K562 (cell line): Measurements from ENCODE around the gene CABLES1. TPM values are rescaled to one million over a fixed set of nuclear protein-coding genes. Genes with fewer than 3 reads are reported as not detected.

Experiments used
- ATAC-seq: fragments of 200-7000 bp; cut with Tn5 transposase; 3 replicates; pipeline ENCODE4 v1.9.1; 2020; ENCODE audit warnings: moderate library complexity
- BruUV-seq: library from RNA; stranded (reverse); fragments of 400-500 nt; replicated peaks from 2 replicates; lab custom pipeline; 2021; lab: Mats Ljungman, UMichigan
- CTCF ChIA-PET: fragments of 300-600 bp; formaldehyde crosslinking; extraction: SDS; loops from one replicate; lab custom pipeline; 2021; ENCODE audit warnings: low intra/inter-chr PET ratio; lab: Yijun Ruan, JAX
- POLR2A ChIA-PET: fragments of 300-600, 350-650 bp; sonication (Branson Sonifier 250); formaldehyde crosslinking; extraction: SDS; loops from one replicate; lab custom pipeline; 2021; ENCODE audit warnings: antibody characterized with exemption, inconsistent platforms; lab: Yijun Ruan, JAX
- DNase-seq, 4 experiments: peaks; one replicate each; pipeline versions ENCODE4 v3.0.0 to v3.0.0-alpha.2; 2011 to 2018; ENCODE audit warnings: low spot score in 3 of 4, mixed read lengths in 3 of 4; ENCODE audit errors: extremely low read depth in 1 of 4
- FAIRE-seq: peaks from 2 replicates; lab custom pipeline; 2011; peaks lifted over from hg19 to GRCh38; lab: Jason Lieb, UNC
- H2AFZ ChIP-seq: 2 replicates; pipeline ENCODE4 v1.6.0; 2011; ENCODE audit warnings: low read depth, low read length, control low read depth, inconsistent platforms
- H3K27ac ChIP-seq: fragments of 200-600 bp; 3 replicates; pipeline ENCODE4 v1.8.0; 2011; ENCODE audit warnings: low read depth, mild to moderate bottlenecking, control low read depth, inconsistent platforms, low read length, moderate library complexity, mixed read lengths; ENCODE audit errors: extremely low read depth
- H3K27me3 ChIP-seq, 2 experiments: fragments of 300-600 bp in 1 of 2; 2 replicates in 1 of 2; 3 replicates in 1 of 2; pipeline versions ENCODE4 v1.6.0 to v1.8.0; 2011; ENCODE audit warnings: inconsistent platforms in 2 of 2, low read length in 2 of 2, mild to moderate bottlenecking in 1 of 2, mixed read lengths in 1 of 2, moderate library complexity in 1 of 2; ENCODE audit not compliant: control insufficient read depth in 2 of 2, insufficient read depth in 2 of 2
- H3K36me3 ChIP-seq: fragments of 300-600 bp; 3 replicates; pipeline ENCODE4 v1.8.0; 2011; ENCODE audit warnings: mild to moderate bottlenecking, low read length, inconsistent platforms; ENCODE audit not compliant: control insufficient read depth, insufficient read depth
- H3K4me1 ChIP-seq, 2 experiments: fragments of 200-600 bp in 1 of 2; replicated peaks in 1 of 2; 2 replicates in 1 of 2; 3 replicates in 1 of 2; pipeline versions ENCODE4 v1.5.1 to v1.8.0; 2011; ENCODE audit warnings: inconsistent platforms in 2 of 2, low read length in 2 of 2, mild to moderate bottlenecking in 1 of 2, mixed read lengths in 1 of 2, moderate library complexity in 1 of 2; ENCODE audit not compliant: control insufficient read depth in 2 of 2, insufficient read depth in 2 of 2
- H3K4me2 ChIP-seq: 2 replicates; pipeline ENCODE4 v1.6.1; 2011; ENCODE audit warnings: low read length, control low read depth, inconsistent platforms, mixed read lengths; ENCODE audit not compliant: insufficient read depth
- H3K4me3 ChIP-seq: fragments of 200-600 bp; sonication (generic), shearing (Covaris generic); 2 replicates; pipeline ENCODE4 v1.5.1; 2016; ENCODE audit warnings: control low read depth, inconsistent platforms
- H3K79me2 ChIP-seq: fragments of 200-600 bp; 3 replicates; pipeline ENCODE4 v1.8.0; 2011; ENCODE audit warnings: low read length, inconsistent platforms; ENCODE audit not compliant: control insufficient read depth, insufficient read depth
- H3K9ac ChIP-seq, 2 experiments: 2 replicates each; pipeline versions ENCODE4 v1.6.0 to v1.6.1; 2011; ENCODE audit warnings: low read depth in 2 of 2, low read length in 2 of 2, control low read depth in 1 of 2, inconsistent platforms in 1 of 2, mild to moderate bottlenecking in 1 of 2, mixed read lengths in 1 of 2; ENCODE audit not compliant: insufficient read depth in 1 of 2
- H3K9me1 ChIP-seq: one replicate; pipeline ENCODE4 v1.6.0; 2011; ENCODE audit warnings: inconsistent platforms, mild to moderate bottlenecking, low read length, moderate library complexity; ENCODE audit not compliant: control insufficient read depth, insufficient read depth
- H3K9me3 ChIP-seq: replicated peaks from 2 replicates; pipeline ENCODE4 v1.5.1; 2011; ENCODE audit warnings: low read depth, low read length, inconsistent platforms; ENCODE audit not compliant: control insufficient read depth, insufficient read depth
- H4K20me1 ChIP-seq: replicated peaks from 2 replicates; pipeline ENCODE4 v1.6.1; 2011; ENCODE audit warnings: low read length, inconsistent platforms, mixed read lengths; ENCODE audit not compliant: control insufficient read depth, insufficient read depth
- CEBPB ChIP-seq: fragments of 450-650 bp; IDR thresholded peaks from 2 replicates; pipeline ENCODE4 v1.6.1; 2016; ENCODE audit warnings: missing genetic modification characterization, missing compliant biosample characterization
- TCF3 ChIP-seq: sonication (generic); formaldehyde crosslinking; IDR thresholded peaks from 2 replicates; pipeline ENCODE4 v1.4.0; 2020; ENCODE audit warnings: mild to moderate bottlenecking, missing genetic modification reagents
- WGBS: fragments of 100-300 bp; shearing (Covaris generic); methylation state at CpG from one replicate; pipeline ENCODE4 v1.1.6; 2016; ENCODE audit warnings: low coverage, mixed read lengths; ENCODE audit not compliant: insufficient coverage; ENCODE audit errors: missing lambda C conversion rate; 5-methylcytosine and 5-hydroxymethylcytosine counted together
- in situ Hi-C: fragments of 300-500 bp; cut with MboI; formaldehyde crosslinking; loops from 4 replicates; pipeline ENCODE4 v1.15.0; 2018; ENCODE audit warnings: inconsistent platforms, mixed read lengths
- intact Hi-C: fragments of 100-400 bp; cut with micrococcal nuclease; formaldehyde crosslinking; loops from 2 replicates; pipeline ENCODE4 v1.14.2; 2022
- polyA plus RNA-seq, 8 experiments: library from polyadenylated mRNA; depleted of rRNA in 4 of 8; stranded (reverse) in 5 of 8; unstranded in 3 of 8; fragments of >200 nt; fragmentation: Nextera tagmentation in 2 of 8; fragmentation: Illumina TruSeq in 1 of 8; extraction: Ambion mirVana in 2 of 8; extraction: Trizol in 1 of 8; gene quantifications; 2 replicates each; pipeline versions ENCODE4 v1.2.1 to v1.2.3, GENCODE V29; 2011 to 2014; ENCODE audit warnings: inconsistent platforms in 1 of 8, missing spikeins in 1 of 8
- total RNA-seq, 7 experiments: library from RNA; depleted of rRNA in 6 of 7; stranded (reverse); fragments of >200 nt in 6 of 7; fragmentation: Illumina TruSeq in 2 of 7; extraction: Trizol in 2 of 7; gene quantifications; 2 replicates each; pipeline versions ENCODE4 v1.2.1 to v1.2.3, GENCODE V29; 2011 to 2021; ENCODE audit warnings: low replicate concordance in 1 of 7
- TF ChIP-seq, protein P1 (sequence below): fragments of 450-650 bp; formaldehyde crosslinking; IDR thresholded peaks from 2 replicates; pipeline ENCODE4 v1.4.0; 2022; ENCODE audit warnings: missing genetic modification characterization

CABLES1 gene
- total and polyA plus RNA-seq, 9 of the 15 experiments (the other 6 are each of a cell fraction or from before 2014, with no cell fraction given): 0.04 to 0.10 (median 0.06) TPM; not detected in 3

DNA sequence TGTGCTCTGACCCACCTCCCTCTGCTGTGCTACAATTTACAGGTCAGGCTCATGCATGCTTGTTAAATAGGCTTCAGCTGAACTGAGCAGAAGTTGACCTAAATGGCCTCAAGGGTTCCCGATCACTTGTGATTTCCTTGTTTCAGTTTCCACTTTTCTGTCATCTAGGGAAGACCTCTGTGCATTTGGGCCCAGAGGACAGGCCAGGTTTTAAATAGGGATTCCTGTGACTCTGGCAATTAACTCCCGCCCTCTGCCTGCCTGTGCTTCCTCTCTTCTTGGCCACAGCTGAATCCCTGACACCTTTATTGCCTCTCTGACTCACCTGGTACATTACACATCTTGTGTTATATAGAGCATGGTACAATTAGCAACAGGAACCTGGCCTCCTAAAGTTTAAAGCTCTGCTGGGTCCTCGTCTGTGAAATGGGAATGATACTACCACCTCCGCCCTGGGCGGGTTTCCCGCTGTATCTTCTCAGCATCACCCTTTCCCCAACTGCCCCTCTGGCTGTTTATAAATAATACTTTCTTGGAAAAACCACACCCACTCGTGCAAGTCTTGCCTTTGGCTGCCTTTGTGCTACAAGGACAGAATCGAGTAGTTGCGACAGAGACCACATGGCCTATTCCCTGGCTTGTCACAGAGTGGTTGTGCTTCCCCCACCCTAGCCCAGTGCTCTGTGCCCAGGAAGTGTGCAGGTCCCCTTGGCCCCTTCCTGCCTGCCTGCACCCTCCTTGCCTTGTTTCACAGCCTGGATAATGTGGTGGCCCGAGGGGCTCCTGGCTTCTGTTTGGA is 7.9 kb downstream of the CABLES1 start:
- no TSS peak for BruUV-seq

More for the DNA sequence above, 7.9 kb downstream of the CABLES1 start:
- Histone ChIP-seq H3K9me3 (no peaks in the 10 kb centered on the region; the same call in 1 of the 2 replicates), H3K4me2 (no peak overlapping the region; the same call in 1 of the 2 replicates), H3K79me2 (no peaks in the 10 kb centered on the region), H4K20me1 (no peaks in the 10 kb centered on the region), H3K4me1 (peaks cover 11 to 12% of the 10 kb centered on the region in 2 experiments; a peak in 4 of 5 replicates), H3K36me3 (no peaks in the 10 kb centered on the region), H3K9ac (peak overlapping the region in 1 of 2 experiments; percentile 6; a peak in 1 of 4 replicates), H3K27me3 (peaks cover 12 to 30% of the 10 kb centered on the region in 2 experiments; a peak in 4 of 5 replicates), H3K27ac (no peak overlapping the region), H3K9me1 (peaks cover 3% of the 10 kb centered on the region), H3K4me3 (no peak overlapping the region), H2AFZ (peak overlapping the region; percentile 64)
- in situ Hi-C loops (no loop called here), intact Hi-C loops (no loop called here)
- ChIA-PET POLR2A (interaction anchor here (0.6 kb wide), 1 partner anchor 16 kb away, joined by 3 read pairs; no protein-coding TSS in a partner anchor), CTCF (no interaction called here)
- FAIRE-seq (no peak), DNase-seq (no peak), ATAC-seq (peak; percentile 46)
- 13% methylated on average over 10 of the region's 10 CpGs for WGBS
- TF ChIP-seq CEBPB (tag) (peak; percentile 75), TCF3 (CRISPR knock-in tag) (no peak)
- TF ChIP-seq, protein P1, sequence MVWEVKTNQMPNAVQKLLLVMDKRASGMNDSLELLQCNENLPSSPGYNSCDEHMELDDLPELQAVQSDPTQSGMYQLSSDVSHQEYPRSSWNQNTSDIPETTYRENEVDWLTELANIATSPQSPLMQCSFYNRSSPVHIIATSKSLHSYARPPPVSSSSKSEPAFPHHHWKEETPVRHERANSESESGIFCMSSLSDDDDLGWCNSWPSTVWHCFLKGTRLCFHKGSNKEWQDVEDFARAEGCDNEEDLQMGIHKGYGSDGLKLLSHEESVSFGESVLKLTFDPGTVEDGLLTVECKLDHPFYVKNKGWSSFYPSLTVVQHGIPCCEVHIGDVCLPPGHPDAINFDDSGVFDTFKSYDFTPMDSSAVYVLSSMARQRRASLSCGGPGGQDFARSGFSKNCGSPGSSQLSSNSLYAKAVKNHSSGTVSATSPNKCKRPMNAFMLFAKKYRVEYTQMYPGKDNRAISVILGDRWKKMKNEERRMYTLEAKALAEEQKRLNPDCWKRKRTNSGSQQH (CRISPR knock-in tag): no peak
